ENCODE data around the gene LRGUK. TPM values are rescaled to one million over a fixed set of nuclear protein-coding genes. Genes with fewer than 3 reads are reported as not detected.

LRGUK gene
- total and polyA plus RNA-seq, 2 donors from 2014 or later = 0.19 to 3.8 TPM

- no peak for FAIRE-seq
Measured at GRCh38 chr7:134312717-134313116, 185.6 kb downstream of the LRGUK start.

GRCh38 chr7:134313543-134313942 lies 186.4 kb downstream of the LRGUK start:
- peak in 2 of 5 donors; percentile 46 to 55 for DNase-seq
- Histone ChIP-seq H3K4me1 (ENCODE audit: control insufficient read depth in 2 of 3, insufficient read depth in 2 of 3, low read depth in 1 of 3, low read length in 3 of 3) (peaks cover 0 to 19% (median 0%) of the 10 kb centered on the region in 3 donors), H3K36me3 (ENCODE audit: control insufficient read depth in 2 of 3, insufficient read depth in 3 of 3, low read length in 3 of 3) (peaks cover 0 to 3% (median 0%) of the 10 kb centered on the region in 3 donors), H3K27ac (ENCODE audit: low read depth in 2 of 2, low read length in 2 of 2) (peak overlapping the region in 1 of 2 donors; percentile 0), H3K9me3 (ENCODE audit: control insufficient read depth in 2 of 3, insufficient read depth in 1 of 3, low read length in 3 of 3) (no peaks in the 10 kb centered on the region), H3K4me3 (ENCODE audit: low read length in 3 of 3) (no peak overlapping the region), H3K9ac (ENCODE audit: low read length in 3 of 3) (no peak overlapping the region), H3K27me3 (ENCODE audit: control insufficient read depth, insufficient read depth, low read length) (no peaks in the 10 kb centered on the region)
- intact Hi-C loops (cut with DNase I) = no loop called here
- FAIRE-seq = no peak
- TF ChIP-seq, protein P1, sequence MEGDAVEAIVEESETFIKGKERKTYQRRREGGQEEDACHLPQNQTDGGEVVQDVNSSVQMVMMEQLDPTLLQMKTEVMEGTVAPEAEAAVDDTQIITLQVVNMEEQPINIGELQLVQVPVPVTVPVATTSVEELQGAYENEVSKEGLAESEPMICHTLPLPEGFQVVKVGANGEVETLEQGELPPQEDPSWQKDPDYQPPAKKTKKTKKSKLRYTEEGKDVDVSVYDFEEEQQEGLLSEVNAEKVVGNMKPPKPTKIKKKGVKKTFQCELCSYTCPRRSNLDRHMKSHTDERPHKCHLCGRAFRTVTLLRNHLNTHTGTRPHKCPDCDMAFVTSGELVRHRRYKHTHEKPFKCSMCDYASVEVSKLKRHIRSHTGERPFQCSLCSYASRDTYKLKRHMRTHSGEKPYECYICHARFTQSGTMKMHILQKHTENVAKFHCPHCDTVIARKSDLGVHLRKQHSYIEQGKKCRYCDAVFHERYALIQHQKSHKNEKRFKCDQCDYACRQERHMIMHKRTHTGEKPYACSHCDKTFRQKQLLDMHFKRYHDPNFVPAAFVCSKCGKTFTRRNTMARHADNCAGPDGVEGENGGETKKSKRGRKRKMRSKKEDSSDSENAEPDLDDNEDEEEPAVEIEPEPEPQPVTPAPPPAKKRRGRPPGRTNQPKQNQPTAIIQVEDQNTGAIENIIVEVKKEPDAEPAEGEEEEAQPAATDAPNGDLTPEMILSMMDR (IDR thresholded peaks at IDR 0.05; ENCODE audit: borderline replicate concordance, extremely low read depth, insufficient read depth) = no peak

More at GRCh38 chr7:134312717-134313116, 185.6 kb downstream of the LRGUK start:
- Histone ChIP-seq H3K4me1 (ENCODE audit: control insufficient read depth in 2 of 3, insufficient read depth in 2 of 3, low read depth in 1 of 3, low read length in 3 of 3) (peaks cover 0 to 16% (median 0%) of the 10 kb centered on the region in 3 donors), H3K4me3 (ENCODE audit: low read length in 3 of 3) (no peak overlapping the region), H3K36me3 (ENCODE audit: control insufficient read depth in 2 of 3, insufficient read depth in 3 of 3, low read length in 3 of 3) (peaks cover 0 to 3% (median 0%) of the 10 kb centered on the region in 3 donors), H3K9ac (ENCODE audit: low read length in 3 of 3) (no peak overlapping the region), H3K27me3 (ENCODE audit: control insufficient read depth, insufficient read depth, low read length) (no peaks in the 10 kb centered on the region), H3K27ac (ENCODE audit: low read depth in 2 of 2, low read length in 2 of 2) (no peak overlapping the region), H3K9me3 (ENCODE audit: control insufficient read depth in 2 of 3, insufficient read depth in 1 of 3, low read length in 3 of 3) (no peaks in the 10 kb centered on the region)
- DNase-seq = no peak
- TF ChIP-seq, protein P1 (IDR thresholded peaks at IDR 0.05; ENCODE audit: borderline replicate concordance, extremely low read depth, insufficient read depth) = no peak
- intact Hi-C loops (cut with DNase I) = no loop called here

Other genes starting within 250 kb of the LRGUK start
- gene SLC35B4, start 189.6 kb downstream of the LRGUK start, total RNA-seq = 12.9 TPM
- 19.6 TPM for gene SLC35B4, start 189.6 kb downstream of the LRGUK start, polyA plus RNA-seq (ENCODE audit: insufficient read depth, low read depth, low replicate concordance)

Data from kidney (tissue), 14 donors.